ENCODE measurements around the gene MMP21.

GRCh38 chr10:125785791-125786190 lies 10.2 kb upstream of the MMP21 start:
- TF ChIP-seq MAX (IDR thresholded peaks at IDR 0.05) (no peak), CHD4 (IDR thresholded peaks at IDR 0.05; ENCODE audit: borderline replicate concordance) (no peak), CTCF (IDR thresholded peaks at IDR 0.05) (no peak)
